ENCODE data around the gene AKTIP. TPM values are rescaled to one million over a fixed set of nuclear protein-coding genes. Genes with fewer than 3 reads are reported as not detected.

The AKTIP gene
- total RNA-seq, 4 donors from 2014 or later = 54.0 to 65.6 (median 61.8) TPM

GRCh38 chr16:53486230-53486629 is 16.8 kb downstream of the AKTIP start:
- H3K27ac ChIP-seq = no peak overlapping the region
- TF ChIP-seq POLR2A (IDR thresholded peaks at IDR 0.05) = no peak
- TF ChIP-seq CTCF (IDR thresholded peaks at IDR 0.05) = no peak
- no peaks in the 10 kb centered on the region for H3K9me3 ChIP-seq
- peaks cover 29 to 34% of the 10 kb centered on the region in 2 donors for H3K36me3 ChIP-seq
- no peak for DNase-seq
- no peaks in the 10 kb centered on the region for H3K4me1 ChIP-seq
- H3K4me3 ChIP-seq (replicated peaks in 1 of 3) = no peak overlapping the region
- H3K27me3 ChIP-seq = no peaks in the 10 kb centered on the region
- intact Hi-C loops (cut with DNase I) = no loop called here

GRCh38 chr16:53484542-53484941 is 18.5 kb downstream of the AKTIP start:
- TF ChIP-seq CTCF (IDR thresholded peaks at IDR 0.05) = no peak
- no peak for TF ChIP-seq POLR2A (IDR thresholded peaks at IDR 0.05)
- Histone ChIP-seq H3K9me3 (no peaks in the 10 kb centered on the region), H3K27me3 (no peaks in the 10 kb centered on the region), H3K27ac (no peak overlapping the region), H3K36me3 (peaks cover 35 to 41% of the 10 kb centered on the region in 2 donors), H3K4me1 (no peaks in the 10 kb centered on the region), H3K4me3 (replicated peaks in 1 of 3) (no peak overlapping the region)
- 96 to 97% methylated on average over 2 of the region's 2 CpGs for WGBS, 2 donors
- no peak for DNase-seq
- intact Hi-C loops (cut with DNase I) = no loop called here

GRCh38 chr16:53482123-53482522 is 20.9 kb downstream of the AKTIP start:
- intact Hi-C loops (cut with DNase I) = no loop called here
- 97% methylated on average over 2 of the region's 2 CpGs for WGBS, 2 donors
- TF ChIP-seq CTCF (IDR thresholded peaks at IDR 0.05) (no peak), POLR2A (IDR thresholded peaks at IDR 0.05) (no peak)
- Histone ChIP-seq H3K4me1 (no peaks in the 10 kb centered on the region), H3K9me3 (no peaks in the 10 kb centered on the region), H3K27ac (no peak overlapping the region), H3K4me3 (replicated peaks in 1 of 3) (no peak overlapping the region), H3K36me3 (peaks cover 44 to 56% of the 10 kb centered on the region in 2 donors), H3K27me3 (no peaks in the 10 kb centered on the region)
- no peak for DNase-seq

- H3K36me3 ChIP-seq = peaks cover 43 to 56% of the 10 kb centered on the region in 2 donors
- WGBS, 2 donors = 100% methylated on average over 1 of the region's 1 CpG
- no peaks in the 10 kb centered on the region for H3K9me3 ChIP-seq
- no peaks in the 10 kb centered on the region for H3K4me1 ChIP-seq
- no peak overlapping the region for H3K27ac ChIP-seq
- intact Hi-C loops (cut with DNase I) = no loop called here
- no peak for DNase-seq
- H3K4me3 ChIP-seq (replicated peaks in 1 of 3) = no peak overlapping the region
- H3K27me3 ChIP-seq = no peaks in the 10 kb centered on the region
- TF ChIP-seq CTCF (IDR thresholded peaks at IDR 0.05) = no peak
- no peak for TF ChIP-seq POLR2A (IDR thresholded peaks at IDR 0.05)
Measured at GRCh38 chr16:53480394-53480793, 22.6 kb downstream of the AKTIP start.

- no peaks in the 10 kb centered on the region for H3K9me3 ChIP-seq
- intact Hi-C loops (cut with DNase I) = no loop called here
- no peaks in the 10 kb centered on the region for H3K4me1 ChIP-seq
- peaks cover 43 to 52% of the 10 kb centered on the region in 2 donors for H3K36me3 ChIP-seq
- no peak for DNase-seq
- H3K27ac ChIP-seq = no peak overlapping the region
- WGBS, 2 donors = 97 to 98% methylated on average over 5 of the region's 5 CpGs
- H3K27me3 ChIP-seq = no peaks in the 10 kb centered on the region
- TF ChIP-seq CTCF (IDR thresholded peaks at IDR 0.05) (no peak), POLR2A (IDR thresholded peaks at IDR 0.05) (no peak)
- no peak overlapping the region for H3K4me3 ChIP-seq (replicated peaks in 1 of 3)
Measured at GRCh38 chr16:53478965-53479364, 24.0 kb downstream of the AKTIP start.

All from thyroid gland (tissue), 4 donors.